Adrenal gland (tissue), 12 donors: Measurements from ENCODE around the gene INCA1. TPM values are rescaled to one million over a fixed set of nuclear protein-coding genes. Genes with fewer than 3 reads are reported as not detected.
A peak's percentile ranks its signal among the peaks of the same experiment; 100 is the strongest.

ENCODE experiments used
- DNase-seq, 7 donors: peaks; one replicate each; pipeline ENCODE4 v3.0.0-alpha.2; 2019 to 2020
- H3K27ac ChIP-seq, 5 donors: fragments of 200-600 bp; sonication (generic) in 4 of 5; 1 replicate in 3 of 5; 2 replicates in 2 of 5; pipeline versions ENCODE4 v1.5.1 to v1.8.0; 2016 to 2020; ENCODE audit warnings: mild to moderate bottlenecking in 1 of 5
- H3K27me3 ChIP-seq: fragments of 200-600 bp; 2 replicates; pipeline ENCODE4 v1.8.0; 2021
- H3K36me3 ChIP-seq, 2 donors: fragments of 200-600 bp; replicated peaks in 1 of 2; 1 replicate in 1 of 2; 2 replicates in 1 of 2; pipeline versions ENCODE4 v1.5.1 to v1.8.0; 2018 to 2022
- H3K4me1 ChIP-seq, 2 donors: fragments of 200-600 bp; replicated peaks in 1 of 2; 1 replicate in 1 of 2; 2 replicates in 1 of 2; pipeline versions ENCODE4 v1.5.1 to v1.8.0; 2018 to 2021
- H3K4me3 ChIP-seq, 4 donors: fragments of 200-600 bp; sonication (generic) in 3 of 4; one replicate each; pipeline ENCODE4 v1.5.1; 2016 to 2018
- H3K9me3 ChIP-seq, 3 donors: fragments of 200-600 bp; sonication (generic) in 1 of 3; replicated peaks in 1 of 3; 1 replicate in 2 of 3; 2 replicates in 1 of 3; pipeline versions ENCODE4 v1.5.1 to v1.8.0; 2016 to 2021
- POLR2A ChIP-seq, 2 donors: fragments of 450-650 bp; IDR thresholded peaks; one replicate each; pipeline ENCODE4 v1.6.1; 2017; ENCODE audit warnings: antibody characterized with exemption in 2 of 2, mild to moderate bottlenecking in 2 of 2, moderate library complexity in 1 of 2
- WGBS, 4 donors: extraction: QIAGEN DNeasy Blood & Tissue Kit in 2 of 4; methylation state at CpG; one replicate each; pipeline versions ENCODE4 v1.1.5 to v1.1.7; 2013 to 2017; 5-methylcytosine and 5-hydroxymethylcytosine counted together
- intact Hi-C, 2 donors: fragments of 100-400 bp; cut with DNase I; formaldehyde crosslinking; loops; one replicate each; pipeline versions ENCODE4 v1.14.1 to v1.15.0; 2022 to 2023
- polyA plus RNA-seq, 3 donors: library from polyadenylated mRNA; stranded (reverse); fragments of 200-250 nt in 2 of 3; fragments of 350-450 nt in 1 of 3; fragmentation: Illumina TruSeq in 1 of 3; extraction: RNeasy Lipid Tissue Mini Kit (QIAGEN cat#74804) in 1 of 3; gene quantifications; one replicate each; pipeline ENCODE4 v1.2.3, GENCODE V29; 2013 to 2014
- total RNA-seq, 9 donors: library from RNA; depleted of rRNA in 4 of 9; stranded (reverse); fragments of >200 nt in 4 of 9; fragments of 120-200 nt in 1 of 9; fragmentation: NEBNext Ultra II Directional in 1 of 9; extraction: Animal tissue kit (Norgen Biotek cat#: 25700) in 1 of 9; gene quantifications; one replicate each; pipeline versions ENCODE4 v1.1.0 to v1.2.4, GENCODE V29; 2013 to 2023
- TF ChIP-seq, protein P1 (sequence below), 6 experiments: fragments of 450-650 bp in 4 of 6; fragments of 200-600 bp in 2 of 6; sonication (generic) in 1 of 6; IDR thresholded peaks; 1 replicate in 5 of 6; 2 replicates in 1 of 6; pipeline versions ENCODE4 v1.5.1 to v1.8.0; 2016 to 2021; ENCODE audit warnings: antibody characterized with exemption in 6 of 6, mild to moderate bottlenecking in 2 of 6, moderate library complexity in 1 of 6
- donor health status: healthy with polysubstance abuse.
- donor health status: Bipolar disorder and iron deficiency.
- donor health status: DM: yes; HTN: yes; CAD: no.
- donor health status: DM: no; HTN: no; CAD: no.
- donor health status: DM: no; HTN: no; CAD: no.
- donor health status: DM: yes; HTN: yes; CAD: no.

The INCA1 gene
- total and polyA plus RNA-seq, 12 donors = 0.44 to 6.2 (median 1.3) TPM; not detected in 2

DNA sequence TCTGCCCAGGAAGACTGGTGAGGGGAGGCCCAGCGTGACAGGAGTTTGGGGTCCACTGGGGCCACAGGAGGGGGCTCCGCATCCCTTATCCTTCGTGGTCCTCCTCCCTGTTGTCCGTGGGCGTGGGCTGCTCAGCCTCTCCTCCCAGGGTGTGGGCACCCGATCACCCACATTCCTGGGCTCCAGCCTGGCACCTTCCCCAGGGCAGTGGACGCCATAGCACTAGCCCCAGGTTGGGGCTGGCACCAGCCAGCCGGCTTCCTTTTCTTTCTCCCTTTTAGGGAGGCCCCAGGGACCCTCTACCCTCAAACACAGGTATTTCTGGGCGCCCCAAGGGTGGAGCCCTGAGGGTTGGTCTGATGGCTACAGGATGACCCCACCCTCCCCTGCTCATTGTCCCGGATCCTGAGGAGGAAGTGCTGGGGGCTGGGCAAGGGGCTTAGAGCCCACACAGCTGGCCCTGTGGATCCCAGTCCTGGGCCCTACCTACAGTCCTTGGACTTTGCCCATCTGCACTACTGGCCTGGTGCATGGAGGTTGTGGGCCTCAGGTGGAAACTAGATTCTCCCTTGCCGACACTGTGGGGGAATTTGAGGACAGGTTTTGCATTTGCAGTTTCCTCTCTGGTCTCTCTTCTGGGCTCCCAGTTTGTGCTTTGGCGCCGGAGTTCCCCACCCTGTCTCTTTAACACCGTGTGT is 1.6 kb upstream of the INCA1 start:
- Histone ChIP-seq H3K27me3 (no peaks in the 10 kb centered on the region), H3K4me1 (peaks cover 24 to 26% of the 10 kb centered on the region in 2 donors), H3K27ac (peak overlapping the region in 3 of 5 donors; percentile 48 to 90 (median 89)), H3K36me3 (peaks cover 0 to 31% of the 10 kb centered on the region in 2 donors), H3K4me3 (peak overlapping the region; percentile 27 to 81 (median 70)), H3K9me3 (no peaks in the 10 kb centered on the region)
- TF ChIP-seq, protein P1, sequence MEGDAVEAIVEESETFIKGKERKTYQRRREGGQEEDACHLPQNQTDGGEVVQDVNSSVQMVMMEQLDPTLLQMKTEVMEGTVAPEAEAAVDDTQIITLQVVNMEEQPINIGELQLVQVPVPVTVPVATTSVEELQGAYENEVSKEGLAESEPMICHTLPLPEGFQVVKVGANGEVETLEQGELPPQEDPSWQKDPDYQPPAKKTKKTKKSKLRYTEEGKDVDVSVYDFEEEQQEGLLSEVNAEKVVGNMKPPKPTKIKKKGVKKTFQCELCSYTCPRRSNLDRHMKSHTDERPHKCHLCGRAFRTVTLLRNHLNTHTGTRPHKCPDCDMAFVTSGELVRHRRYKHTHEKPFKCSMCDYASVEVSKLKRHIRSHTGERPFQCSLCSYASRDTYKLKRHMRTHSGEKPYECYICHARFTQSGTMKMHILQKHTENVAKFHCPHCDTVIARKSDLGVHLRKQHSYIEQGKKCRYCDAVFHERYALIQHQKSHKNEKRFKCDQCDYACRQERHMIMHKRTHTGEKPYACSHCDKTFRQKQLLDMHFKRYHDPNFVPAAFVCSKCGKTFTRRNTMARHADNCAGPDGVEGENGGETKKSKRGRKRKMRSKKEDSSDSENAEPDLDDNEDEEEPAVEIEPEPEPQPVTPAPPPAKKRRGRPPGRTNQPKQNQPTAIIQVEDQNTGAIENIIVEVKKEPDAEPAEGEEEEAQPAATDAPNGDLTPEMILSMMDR (IDR thresholded peaks at IDR 0.05) = no peak
- no peak for TF ChIP-seq POLR2A (IDR thresholded peaks at IDR 0.05)
- 28 to 44% (median 37%) methylated on average over 5 to 14 of the region's 14 CpGs for WGBS, 4 donors
- DNase-seq = no peak
- intact Hi-C loops = loop anchor here in 1 of 2 donors (5.0 kb wide), 1 partner anchor 62 kb away; no protein-coding TSS in a partner anchor

DNA sequence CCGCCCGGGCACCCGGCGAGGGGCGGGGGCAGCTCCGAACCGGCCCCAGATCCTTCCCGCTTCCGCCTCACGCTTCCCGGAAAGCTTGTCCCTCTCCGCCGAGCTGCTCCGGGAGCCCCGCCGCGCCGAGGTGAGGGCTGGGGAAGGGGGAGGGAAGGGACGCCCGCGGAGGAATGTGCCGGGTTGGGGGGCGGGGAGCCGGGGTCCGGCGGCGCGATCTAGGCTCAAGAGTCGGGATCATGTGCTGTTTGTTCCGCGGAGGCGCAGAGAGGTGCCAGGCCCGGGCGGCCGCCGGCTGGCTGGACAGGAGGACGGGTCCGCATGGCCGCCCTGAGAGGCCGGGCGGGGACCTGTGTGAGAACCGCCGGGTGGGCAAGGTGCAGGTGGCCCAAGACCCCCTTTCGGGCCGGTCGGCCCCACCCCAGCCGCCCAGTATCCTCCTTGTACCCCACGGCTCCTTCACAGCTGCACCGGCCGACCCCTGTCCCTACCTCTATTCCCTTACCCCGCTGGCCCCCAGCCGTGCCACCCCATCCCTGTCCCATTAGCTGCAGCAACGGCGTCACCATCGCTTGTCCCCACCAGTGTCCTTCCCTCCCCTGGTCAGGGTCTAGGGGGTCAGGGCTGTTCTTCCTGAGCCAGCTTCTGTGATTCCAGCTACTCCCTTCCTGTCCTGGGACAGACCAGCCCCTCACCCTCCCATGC is 857 bp upstream of the INCA1 start:
- 0 to 2% (median 1%) methylated on average over 9 to 55 of the region's 55 CpGs for WGBS, 4 donors
- Histone ChIP-seq H3K9me3 (no peaks in the 10 kb centered on the region), H3K4me3 (peak overlapping the region; percentile 27 to 81 (median 70)), H3K27ac (peak overlapping the region in 3 of 5 donors; percentile 48 to 90 (median 89)), H3K27me3 (no peaks in the 10 kb centered on the region), H3K36me3 (peaks cover 0 to 24% of the 10 kb centered on the region in 2 donors), H3K4me1 (peaks cover 24 to 26% of the 10 kb centered on the region in 2 donors)
- TF ChIP-seq, protein P1 (IDR thresholded peaks at IDR 0.05) = no peak
- peak; percentile 3 to 61 for TF ChIP-seq POLR2A (IDR thresholded peaks at IDR 0.05)
- intact Hi-C loops = loop anchor here in 1 of 2 donors (5.0 kb wide), 1 partner anchor 61 kb away; no protein-coding TSS in a partner anchor
- peak; percentile 43 to 71 (median 64) for DNase-seq

DNA sequence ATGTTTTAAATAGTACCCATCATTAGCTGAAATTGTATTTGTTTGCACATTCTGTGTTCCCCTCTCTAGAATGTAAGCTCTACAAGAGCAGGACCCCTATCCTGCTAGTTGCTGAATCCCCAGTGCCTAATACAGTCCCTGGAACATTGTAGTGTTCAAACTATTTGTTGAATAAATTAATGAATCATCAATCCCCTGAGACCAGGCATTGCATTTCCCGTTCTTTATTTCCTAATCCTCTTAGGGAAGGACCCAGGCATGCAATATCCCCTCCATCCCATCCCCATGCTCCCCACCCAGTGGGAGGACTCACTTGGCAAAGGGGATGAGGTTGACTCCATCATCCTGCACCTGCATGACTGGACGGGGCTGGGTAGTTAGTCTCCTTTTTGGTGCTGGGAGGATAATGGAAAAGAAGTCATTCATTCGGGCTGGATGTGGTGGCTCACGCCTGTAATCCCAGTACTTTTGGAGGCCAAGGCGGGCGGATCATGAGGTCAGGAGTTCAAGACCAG is 3.2 kb downstream of the INCA1 start:
- Histone ChIP-seq H3K27ac (no peak overlapping the region), H3K36me3 (no peaks in the 10 kb centered on the region), H3K4me3 (no peak overlapping the region), H3K9me3 (no peaks in the 10 kb centered on the region), H3K27me3 (no peaks in the 10 kb centered on the region), H3K4me1 (peaks cover 13% of the 10 kb centered on the region in 2 donors)
- DNase-seq = no peak
- TF ChIP-seq POLR2A (IDR thresholded peaks at IDR 0.05) = no peak
- TF ChIP-seq, protein P1 (IDR thresholded peaks at IDR 0.05) = no peak
- intact Hi-C loops = no loop called here
- WGBS, 4 donors = 63 to 87% (median 82%) methylated on average over 6 of the region's 6 CpGs
